Activated effector memory CD4-positive, alpha-beta T cell treated with Interleukin-2 at 50 U/mL for 16 hours (primary cell): ENCODE data around the gene ZNF22.
"Not testable (repeated sequence)": the region's sequence is repeated elsewhere in the genome, so short reads cannot be mapped to it uniquely, and the experiment has no call there.

Source experiments
- DNase-seq: peaks from one replicate; pipeline ENCODE4 v3.0.0-alpha.2; 2020

ZNF22 gene

DNA sequence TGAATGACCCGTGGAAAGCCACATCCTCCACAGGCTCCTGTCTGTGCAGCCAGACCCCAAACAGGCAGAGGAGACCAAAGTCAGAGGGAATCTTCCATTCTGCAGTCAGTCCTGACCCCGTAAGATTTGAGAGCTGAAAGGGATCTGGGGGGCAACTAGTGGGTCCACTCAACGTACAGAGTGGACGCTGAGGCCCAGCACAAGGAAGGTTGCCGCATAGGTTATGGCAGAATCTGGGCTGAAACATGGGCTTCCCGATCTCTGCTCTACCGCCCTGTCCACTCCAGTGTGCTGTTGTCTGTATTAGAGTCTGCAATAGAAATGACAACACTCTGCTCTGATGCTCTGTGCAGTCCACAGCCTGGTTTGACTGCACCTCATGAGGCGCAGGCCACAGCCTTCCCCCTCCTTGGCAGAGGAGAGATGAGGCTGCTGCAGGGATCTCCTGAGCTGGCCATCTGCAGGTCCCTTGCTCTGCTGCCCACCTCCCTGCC is 7.9 kb upstream of the ZNF22 start:
- DNase-seq = no peak

DNA sequence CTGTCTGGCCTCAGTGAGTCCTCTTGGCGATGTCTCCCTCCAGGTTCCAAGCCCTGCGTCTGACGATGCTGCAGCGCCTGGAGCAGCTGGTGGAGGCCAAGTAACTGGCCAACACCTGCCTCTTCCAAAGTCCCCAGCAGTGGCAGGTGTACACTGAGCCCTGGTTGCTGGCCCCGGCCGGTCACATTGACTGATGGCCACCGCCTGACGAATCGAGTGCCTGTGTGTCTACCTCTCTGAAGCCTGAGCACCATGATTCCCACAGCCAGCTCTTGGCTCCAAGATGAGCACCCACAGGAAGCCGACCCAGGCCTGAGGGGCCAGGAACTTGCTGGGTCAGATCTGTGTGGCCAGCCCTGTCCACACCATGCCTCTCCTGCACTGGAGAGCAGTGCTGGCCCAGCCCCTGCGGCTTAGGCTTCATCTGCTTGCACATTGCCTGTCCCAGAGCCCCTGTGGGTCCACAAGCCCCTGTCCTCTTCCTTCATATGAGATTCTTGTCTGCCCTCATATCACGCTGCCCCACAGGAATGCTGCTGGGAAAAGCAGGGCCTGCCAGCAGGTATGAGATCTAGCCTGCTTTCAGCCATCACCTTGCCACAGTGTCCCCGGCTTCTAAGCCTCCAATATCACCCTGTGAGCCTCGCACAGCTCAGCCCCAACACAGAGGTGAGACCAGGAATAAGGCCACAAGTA is 7.3 kb upstream of the ZNF22 start:
- DNase-seq = no peak

DNA sequence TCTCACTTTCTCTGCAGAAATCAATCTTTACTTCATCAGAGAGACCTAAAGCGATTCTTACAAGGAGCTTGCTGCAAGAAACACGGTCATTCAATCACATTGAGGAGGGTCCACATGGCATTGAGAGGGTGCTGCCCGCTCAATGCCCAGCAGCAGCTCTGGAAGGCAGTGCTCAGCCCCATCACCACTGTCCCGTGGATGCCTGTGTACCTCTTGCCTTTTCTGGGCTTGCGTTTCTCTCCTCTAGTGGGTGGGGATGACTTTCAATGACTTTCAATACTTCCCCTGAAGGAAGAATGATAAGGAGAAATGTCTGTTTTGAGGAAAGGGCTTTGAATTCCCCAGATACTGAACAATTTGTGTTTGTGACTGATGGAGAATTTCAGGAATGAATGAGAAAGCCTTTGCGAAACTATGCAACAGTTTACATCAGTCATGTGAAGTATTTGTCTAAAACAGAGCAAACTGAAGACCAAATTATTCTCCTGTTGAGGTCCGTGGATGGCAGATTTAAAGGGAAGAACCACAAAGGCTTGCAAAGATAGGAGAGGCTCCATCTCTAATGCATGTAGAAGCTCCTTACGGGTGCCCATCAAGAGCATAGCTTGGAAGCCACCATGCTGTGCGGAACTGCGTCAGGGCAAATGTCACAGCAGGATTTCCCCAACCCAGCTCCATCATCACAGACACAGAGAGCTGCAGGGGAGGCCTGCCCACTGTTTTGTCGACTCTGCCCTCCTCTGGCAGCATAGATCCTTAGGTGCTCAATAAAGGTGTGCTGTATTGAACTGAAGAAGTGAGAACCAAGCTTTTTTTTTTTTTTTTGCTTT is 6.6 kb upstream of the ZNF22 start:
- no peak for DNase-seq

DNA sequence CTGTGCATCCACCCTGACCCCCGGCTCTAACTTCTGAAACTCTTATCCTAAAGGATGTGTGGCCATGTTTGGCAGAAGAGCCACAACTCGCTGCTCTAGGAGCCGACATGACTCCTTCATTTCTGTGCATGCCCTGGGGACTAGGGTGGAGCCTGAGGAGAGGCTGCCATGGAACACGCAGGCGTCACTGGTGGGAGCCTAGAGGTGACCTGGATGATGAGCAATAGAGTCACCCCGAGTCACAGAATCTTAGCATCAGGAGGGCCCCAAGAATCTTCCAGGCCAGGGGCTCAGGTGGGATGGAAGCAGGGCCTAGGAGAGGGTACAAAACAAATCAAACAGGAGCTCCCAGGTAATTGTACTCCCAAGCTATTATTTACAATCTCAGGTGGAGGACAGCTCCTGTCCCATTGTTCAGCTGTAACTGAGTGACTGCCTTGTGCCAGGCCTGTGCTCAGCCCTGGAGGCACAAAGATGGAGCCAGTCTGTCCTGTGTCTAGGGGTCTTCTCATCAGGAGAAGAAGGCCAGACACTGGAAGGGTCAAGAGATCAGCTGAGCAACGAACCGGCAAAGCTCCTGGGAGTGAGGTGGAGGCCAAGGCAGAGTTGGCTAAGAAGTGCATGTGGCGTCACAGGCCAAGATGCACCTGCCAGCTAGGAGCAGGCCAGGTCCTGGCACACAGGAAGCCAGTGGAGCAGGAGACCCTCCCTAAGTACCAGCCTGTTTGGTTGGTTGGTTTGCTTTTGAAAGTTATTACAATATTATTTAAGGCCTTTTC is 5.8 kb upstream of the ZNF22 start:
- no peak for DNase-seq

DNA sequence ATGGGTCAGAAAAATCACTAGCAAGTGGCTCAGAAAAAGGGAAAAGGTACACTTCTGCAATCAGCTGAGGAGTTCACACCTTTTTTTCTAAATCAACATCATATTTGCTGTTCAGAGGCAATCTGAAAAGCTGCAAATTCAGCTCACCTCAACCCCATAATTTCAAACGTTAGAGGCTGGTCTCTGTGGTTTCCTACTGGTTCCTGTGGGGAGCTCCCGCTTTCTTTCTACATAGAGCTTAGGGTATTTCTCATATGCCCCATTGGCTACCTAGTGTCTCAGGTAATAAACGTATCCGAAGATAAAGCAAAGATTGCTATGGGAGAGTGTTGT is 5.2 kb upstream of the ZNF22 start:
- no peak for DNase-seq

DNA sequence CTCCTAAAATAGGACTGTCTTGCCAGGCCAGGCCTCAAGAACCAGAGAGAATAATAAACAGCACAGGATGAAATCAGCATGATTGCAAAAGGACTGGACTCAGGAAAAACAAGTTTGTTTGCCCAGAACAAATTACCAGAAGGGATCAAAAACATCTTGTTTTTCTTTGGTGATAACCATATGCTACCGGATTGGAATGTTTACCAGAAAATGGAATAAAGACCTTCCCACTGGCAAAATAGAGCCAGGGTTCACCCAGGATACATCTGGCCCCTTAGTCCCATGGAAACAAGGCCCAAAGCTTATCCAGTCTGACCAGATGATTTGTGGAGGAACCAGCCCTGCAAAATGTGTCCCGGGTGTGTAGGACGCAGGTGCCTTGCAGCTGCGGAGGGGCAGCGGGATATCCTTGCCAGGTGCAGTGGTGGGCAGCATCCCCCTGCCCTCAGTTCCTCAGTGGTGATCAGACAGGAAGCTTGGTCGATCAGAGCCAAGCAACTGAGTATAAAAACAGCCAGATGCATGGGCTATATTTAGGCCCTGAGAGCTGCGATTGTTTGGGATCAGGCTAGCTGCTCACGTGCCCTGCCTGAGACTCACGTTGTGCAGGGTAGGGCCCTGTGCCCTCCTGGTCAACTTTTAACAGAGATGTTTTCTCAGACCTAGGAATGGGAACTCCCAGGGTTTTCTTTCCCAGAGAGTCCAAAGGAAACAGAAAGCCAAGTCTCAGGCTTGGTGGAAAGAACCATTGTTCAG is 4.6 kb upstream of the ZNF22 start:
- DNase-seq = no peak

DNA sequence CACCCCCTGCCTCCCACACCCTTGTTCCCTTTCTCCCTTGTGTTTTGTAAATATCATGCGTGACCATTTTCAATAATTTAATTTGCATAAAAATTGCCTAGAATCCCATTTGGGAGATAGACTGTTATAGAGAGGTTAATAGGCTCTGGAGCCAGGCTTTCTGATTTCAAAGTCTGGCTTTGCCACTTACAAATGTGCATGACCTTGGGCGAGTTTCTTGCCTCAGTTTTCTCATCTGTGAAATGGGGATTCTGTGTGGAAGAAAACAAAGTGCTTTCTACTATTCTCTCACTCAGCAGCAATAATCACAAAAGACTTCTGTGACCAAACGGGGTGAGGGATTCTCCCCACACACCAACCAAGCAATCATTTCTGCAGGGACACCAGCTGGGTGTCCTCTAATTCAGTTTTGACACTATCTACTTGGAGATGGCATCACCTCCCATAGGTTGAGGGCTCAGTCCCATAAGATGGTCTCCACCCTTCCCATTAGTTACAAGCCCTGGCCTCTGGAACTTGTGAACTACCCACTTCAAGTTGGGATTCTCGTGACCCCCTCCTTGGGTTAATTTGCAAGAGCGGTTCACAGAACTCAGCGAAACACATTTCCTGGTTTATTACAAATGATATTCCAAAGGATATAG is 3.5 kb upstream of the ZNF22 start:
- DNase-seq = no peak

DNA sequence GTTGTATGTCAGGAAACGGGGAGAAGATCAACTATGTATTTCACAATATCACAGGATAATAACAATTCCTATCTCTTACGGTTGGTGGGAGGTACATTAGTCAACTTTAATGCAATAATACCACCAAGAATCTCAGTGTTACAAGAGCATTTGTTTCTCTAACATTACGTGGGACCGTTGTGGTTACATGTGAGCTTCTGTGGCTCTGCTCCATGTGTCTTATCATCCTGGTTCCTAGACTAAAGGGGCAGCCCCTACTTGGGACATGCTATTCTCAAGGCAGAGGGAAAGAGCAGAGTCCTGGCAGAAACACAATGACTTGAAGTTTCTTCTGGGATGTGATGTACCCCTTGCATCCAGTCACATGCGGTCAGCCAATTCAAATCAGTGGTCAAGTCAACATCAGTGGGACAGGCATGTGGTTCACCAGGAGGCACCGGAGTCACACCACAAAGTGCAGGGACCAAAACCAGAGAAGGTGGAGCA is 2.5 kb upstream of the ZNF22 start:
- no peak for DNase-seq

DNA sequence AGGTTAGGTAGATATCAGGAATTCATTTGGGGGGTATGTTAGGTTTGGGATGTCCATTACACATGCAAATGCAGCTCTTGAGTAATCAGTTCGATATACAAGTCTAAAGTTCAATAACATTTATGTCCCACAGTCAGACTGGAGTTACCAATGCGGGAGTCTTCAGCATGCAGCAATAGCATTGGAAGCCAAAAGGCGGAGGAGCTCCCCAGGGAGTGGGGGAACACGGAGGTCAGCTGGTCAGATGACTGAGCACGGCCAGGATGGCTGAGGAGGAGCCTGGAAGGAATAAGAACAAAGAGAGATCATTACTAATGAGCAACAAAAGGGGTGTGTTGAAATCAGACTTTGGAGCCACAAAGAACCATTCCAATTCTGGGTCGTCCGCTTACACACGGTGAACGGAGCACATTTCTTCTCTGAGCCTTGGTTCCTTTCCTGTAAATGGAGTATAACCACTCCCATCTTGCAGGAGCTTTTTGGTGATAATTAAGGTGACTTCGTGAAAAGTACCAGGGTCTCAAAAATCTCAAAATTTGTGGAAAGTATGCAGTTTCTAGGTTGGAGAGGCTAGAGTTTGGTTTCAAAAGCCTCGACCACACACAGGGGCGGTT is 478 bp upstream of the ZNF22 start:
- no peak for DNase-seq

DNA sequence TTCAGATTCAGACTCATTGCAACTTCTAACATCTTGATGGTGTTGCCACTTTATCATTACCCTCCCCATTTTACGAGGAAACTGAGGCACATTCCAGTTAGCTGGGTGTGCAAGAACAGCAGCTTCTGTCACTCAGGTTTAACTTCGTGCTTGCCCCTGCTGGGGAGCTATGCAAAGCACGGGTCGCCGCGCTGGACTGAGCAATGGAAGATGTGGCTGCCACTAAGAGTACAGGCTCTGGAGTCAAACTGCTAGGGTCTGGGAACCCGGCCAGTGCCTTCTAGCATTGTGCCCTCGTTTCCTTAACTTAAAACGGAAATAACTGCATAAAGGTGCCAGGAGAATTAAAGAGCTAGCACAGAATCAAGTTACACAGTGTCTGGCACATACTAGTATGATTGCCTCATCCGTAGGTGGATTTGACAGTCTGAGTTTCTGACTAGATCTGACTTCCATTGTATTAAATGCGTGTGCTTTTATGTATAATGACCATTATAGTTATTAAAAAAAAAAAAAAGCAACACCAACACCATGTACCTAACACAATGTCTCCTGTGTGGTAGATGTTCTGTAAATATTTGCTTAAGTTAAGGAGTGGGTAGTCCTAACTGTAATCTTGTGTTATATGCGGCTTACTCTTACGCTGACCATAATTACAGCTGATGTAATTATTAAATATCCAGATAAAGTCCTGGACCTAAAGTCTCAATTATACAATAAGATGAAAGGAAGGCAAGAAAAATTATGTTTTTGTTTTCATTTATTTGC is 842 bp downstream of the ZNF22 start:
- peak; percentile 38 for DNase-seq

DNA sequence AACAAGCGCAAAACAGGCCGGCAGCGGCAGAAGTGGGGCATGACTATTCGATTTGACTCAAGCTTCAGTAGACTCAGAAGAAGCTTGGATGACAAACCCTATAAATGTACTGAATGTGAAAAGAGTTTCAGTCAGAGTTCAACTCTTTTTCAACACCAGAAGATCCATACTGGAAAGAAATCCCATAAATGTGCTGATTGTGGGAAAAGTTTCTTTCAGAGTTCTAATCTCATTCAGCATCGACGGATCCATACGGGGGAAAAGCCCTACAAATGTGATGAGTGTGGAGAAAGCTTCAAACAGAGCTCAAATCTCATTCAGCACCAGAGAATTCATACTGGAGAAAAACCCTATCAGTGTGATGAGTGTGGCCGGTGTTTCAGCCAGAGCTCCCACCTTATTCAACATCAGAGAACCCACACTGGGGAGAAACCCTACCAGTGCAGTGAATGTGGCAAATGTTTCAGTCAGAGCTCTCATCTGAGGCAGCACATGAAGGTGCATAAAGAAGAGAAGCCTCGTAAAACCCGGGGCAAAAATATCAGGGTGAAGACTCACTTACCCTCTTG is 2.8 kb downstream of the ZNF22 start:
- no peak for DNase-seq

DNA sequence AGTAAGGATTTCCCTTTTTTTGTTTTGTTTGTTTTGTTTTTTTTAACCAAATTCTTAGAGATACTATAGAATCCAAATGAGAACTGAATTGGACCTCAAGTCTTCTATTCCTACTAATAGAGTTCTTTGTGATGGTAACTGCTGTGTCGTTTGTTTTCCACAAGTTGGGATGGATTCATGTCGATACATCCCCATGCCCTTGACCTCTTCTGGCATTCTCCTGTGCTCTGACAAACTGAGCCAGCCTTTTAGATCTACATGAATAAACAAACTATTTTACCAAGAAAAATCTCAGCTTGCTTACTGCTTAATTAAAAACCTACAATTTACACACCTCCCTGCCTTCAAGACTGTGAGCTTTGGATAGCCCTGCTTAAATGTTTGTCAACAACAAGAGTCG is 3.9 kb downstream of the ZNF22 start:
- no peak for DNase-seq

DNA sequence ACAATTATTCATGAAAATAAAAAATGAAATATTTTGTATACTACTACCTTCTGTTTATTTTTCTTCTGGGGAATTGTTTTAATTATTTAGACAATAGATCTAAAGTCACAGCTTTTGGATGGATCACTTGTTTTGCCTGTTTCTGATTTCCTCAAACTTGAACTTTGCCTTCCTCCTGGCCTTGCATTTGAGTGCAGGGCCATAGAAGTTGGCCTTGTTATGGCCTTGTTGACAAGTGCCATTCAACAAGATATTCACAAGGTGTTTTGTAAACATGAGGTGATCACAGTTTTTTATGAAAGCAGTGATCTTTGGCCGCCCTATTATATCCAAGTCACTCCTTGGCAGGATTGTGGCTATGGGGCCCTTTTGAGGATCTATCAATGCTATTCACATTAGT is 4.6 kb downstream of the ZNF22 start:
- DNase-seq = no peak

DNA sequence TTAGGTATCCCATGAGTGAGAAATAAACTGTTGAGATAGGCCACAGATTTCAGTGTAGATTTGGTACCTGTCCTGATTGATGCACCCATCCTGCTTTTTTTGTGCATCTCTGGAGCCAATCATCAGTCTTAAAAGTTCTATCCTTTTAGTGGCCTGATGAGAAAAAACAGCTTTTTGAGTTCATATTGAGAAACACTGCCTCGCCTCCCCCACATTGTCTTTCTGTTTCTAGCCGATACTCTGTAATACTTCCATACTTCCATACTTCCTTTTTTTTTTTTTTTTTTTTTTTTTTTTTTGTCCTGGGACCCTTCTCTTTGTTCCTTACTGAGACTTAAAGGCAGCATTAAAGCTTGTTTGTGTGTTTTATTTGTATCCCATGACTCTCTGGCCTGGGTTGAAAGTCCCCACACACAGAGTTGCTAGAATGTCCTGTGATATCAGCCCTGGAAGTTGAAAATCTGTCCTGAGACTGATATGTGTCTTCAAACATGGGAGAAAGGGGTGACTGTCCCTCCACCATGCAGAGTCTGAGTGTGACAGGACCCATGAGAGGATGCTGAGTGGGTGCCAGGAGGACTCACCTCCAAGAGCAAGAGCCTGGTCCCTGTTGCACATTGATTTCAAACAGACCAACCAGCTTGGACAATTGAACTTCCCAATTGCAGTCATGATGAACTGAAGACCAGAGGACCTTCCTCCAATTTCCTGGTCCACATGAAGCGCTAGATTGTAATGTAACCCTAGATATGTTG is 5.7 kb downstream of the ZNF22 start:
- no peak for DNase-seq

DNA sequence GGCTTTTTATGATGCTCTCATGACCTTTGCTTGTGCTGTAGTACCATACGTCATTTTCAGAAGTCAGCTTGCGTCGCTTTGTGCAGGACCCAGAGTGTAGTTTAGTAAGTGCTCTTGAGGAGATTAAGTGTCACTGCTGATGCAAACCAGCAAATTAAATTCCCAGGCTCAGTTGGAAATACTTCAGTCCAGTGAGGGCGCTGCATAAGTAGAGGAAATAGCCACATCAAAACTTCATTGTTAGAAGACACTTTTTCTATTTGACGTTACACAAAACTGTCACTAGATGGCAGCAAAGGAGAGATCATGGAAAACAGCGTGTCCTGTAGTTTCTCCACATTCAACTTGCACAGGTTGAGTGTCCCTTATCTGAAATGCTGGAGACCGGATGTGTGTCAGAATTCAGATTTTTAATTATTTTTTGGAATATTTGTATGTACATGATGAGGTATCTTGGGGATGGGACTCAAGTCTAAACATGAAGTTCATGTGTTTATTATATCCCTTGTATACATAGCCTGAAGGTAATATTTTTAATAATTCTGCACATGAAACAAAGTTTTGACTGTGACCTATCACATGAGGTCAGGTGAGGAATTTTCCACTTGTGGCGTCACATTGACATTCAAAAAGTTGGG is 7.9 kb downstream of the ZNF22 start:
- no peak for DNase-seq

DNA sequence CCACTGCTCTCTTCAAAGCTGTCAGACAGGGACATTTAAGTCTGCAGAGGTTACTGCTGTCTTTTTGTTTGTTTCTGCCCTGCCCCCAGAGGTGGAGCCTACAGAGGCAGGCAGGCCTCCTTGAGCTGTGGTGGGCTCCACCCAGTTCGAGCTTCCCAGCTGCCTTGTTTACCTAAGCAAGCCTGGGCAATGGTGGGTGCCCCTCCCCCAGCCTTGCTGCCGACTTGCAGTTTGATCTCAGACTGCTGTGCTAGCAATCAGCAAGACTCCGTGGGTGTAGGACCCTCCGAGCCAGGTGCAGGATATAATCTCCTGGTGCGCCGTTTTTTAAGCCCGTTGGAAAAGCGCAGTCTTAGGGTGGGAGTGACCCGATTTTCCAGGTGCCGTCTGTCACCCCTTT is 13.8 kb downstream of the ZNF22 start:
- DNase-seq = not testable (repeated sequence)

DNA sequence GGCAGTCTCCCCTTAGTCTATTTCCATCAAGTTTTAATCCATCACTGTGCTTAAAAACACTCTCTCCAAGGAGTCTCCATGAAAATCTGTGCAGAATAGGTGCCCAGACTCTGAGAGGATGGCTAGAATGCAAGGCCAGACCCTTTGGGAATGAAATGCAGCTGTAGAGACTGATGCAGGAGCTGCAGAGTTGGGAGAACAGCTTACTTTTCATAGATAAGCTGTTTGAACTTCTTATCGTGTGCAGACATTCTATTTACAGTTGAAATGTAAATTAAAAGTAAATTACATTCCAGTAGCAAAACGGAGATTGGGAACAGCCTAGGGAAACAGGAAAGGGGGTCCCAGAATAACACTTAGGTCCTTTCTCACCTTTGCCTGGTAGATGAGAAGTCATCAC is 14.9 kb downstream of the ZNF22 start:
- no peak for DNase-seq

DNA sequence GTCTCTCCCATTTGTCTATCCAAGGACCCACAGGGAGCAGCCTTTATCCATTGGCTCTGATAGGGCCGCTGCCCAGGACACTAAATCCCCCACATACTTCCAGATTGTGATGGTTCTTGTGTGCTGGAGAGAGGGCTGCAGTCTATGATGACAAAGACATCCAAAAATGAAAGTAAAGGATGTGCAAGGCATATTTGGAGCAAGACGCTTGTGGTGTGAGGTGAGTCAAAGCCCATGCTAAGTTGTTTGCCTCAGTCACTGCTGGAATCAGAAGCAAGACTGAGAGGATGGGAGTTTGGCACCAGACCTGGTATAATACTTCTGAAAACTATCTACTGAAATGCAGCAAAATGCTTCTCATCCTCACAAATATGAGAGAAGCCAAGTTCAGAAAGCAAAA is 22.7 kb downstream of the ZNF22 start:
- DNase-seq = no peak

DNA sequence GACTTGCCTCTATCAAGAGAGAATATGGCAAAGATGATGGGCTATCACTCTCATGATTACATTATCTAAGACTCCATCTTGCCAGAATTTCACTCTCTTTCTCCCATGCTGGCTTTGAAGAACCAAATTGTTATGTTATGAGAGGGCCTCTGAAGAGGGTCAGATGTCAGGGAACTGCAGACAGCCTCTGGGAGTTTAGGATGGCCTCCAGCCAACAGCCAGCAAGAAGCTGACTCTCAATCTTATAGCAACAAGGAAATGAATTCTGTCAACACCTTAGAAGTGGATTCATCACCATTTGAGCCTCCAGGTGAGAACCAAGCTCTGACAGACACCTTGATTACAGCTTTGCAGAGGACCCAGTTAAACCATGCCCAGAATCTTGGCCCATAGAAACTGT is 33.6 kb downstream of the ZNF22 start:
- DNase-seq = no peak
